ENCODE results near the gene GFY. TPM values are rescaled to one million over a fixed set of nuclear protein-coding genes. Genes with fewer than 3 reads are reported as not detected.

The GFY gene
- total and polyA plus RNA-seq, 9 of the 15 experiments (the other 6 are each of a cell fraction or from before 2014, with no cell fraction given) = 0.06 to 0.40 (median 0.19) TPM; not detected in 3

GRCh38 chr19:49473868-49474541, 48.8 kb downstream of the GFY start, which contains the start of gene FLT3LG (continued):
- no peak for TF ChIP-seq SRSF3 (IDR thresholded peaks at IDR 0.05; ENCODE audit: insufficient read depth, low read length)
- TF ChIP-seq ZNF740 (CRISPR knock-in tag; IDR thresholded peaks at IDR 0.05) = peak; percentile 74
- TF ChIP-seq ZNF740 (tag; IDR thresholded peaks at IDR 0.05) = peak in 1 of 2 experiments; percentile 43; a peak in 1 of 4 replicates
- no peak for TF ChIP-seq TCF7L2 (IDR thresholded peaks at IDR 0.05; ENCODE audit: low read depth, low read length)
- TF ChIP-seq CREB3 (tag; conservative IDR thresholded peaks at IDR 0.05; ENCODE audit: low read depth) = no peak
- peak; percentile 67 for TF ChIP-seq ESRRA (IDR thresholded peaks at IDR 0.05; ENCODE audit: borderline replicate concordance, low read depth)
- TF ChIP-seq ARID1B (IDR thresholded peaks at IDR 0.05) = peak; percentile 35; the same call in 1 of the 2 replicates
- TF ChIP-seq RCOR1 (IDR thresholded peaks at IDR 0.05; ENCODE audit: borderline replicate concordance in 1 of 2, low read depth in 2 of 2, low read length in 2 of 2) = peak in 1 of 2 experiments; percentile 50; a peak in 2 of 4 replicates
- TF ChIP-seq E2F8 (IDR thresholded peaks at IDR 0.05; ENCODE audit: low read depth, partially characterized antibody) = peak; percentile 59
- peak; percentile 40 for TF ChIP-seq TAF9B (IDR thresholded peaks at IDR 0.05; ENCODE audit: partially characterized antibody)
- peak; percentile 46; the same call in 1 of the 2 replicates for TF ChIP-seq SMAD4 (CRISPR knock-in tag; conservative IDR thresholded peaks at IDR 0.05)
- TF ChIP-seq MEIS2 (IDR thresholded peaks at IDR 0.05; ENCODE audit: partially characterized antibody) = peak; percentile 8
- no peak for TF ChIP-seq YBX1 (IDR thresholded peaks at IDR 0.05)
- TF ChIP-seq ATF1 (CRISPR knock-in tag; IDR thresholded peaks at IDR 0.05) = no peak
- peak; percentile 53 for TF ChIP-seq ATF1 (tag; IDR thresholded peaks at IDR 0.05)
- TF ChIP-seq VEZF1 (CRISPR knock-in tag; IDR thresholded peaks at IDR 0.05) = peak; percentile 96
- peak; percentile 72; the same call in 1 of the 2 replicates for TF ChIP-seq LCOR (CRISPR knock-in tag; IDR thresholded peaks at IDR 0.05)
- no peak for TF ChIP-seq ZNF639 (CRISPR knock-in tag; conservative IDR thresholded peaks at IDR 0.05 in 1 of 2, IDR thresholded peaks at IDR 0.05 in 1 of 2)
- TF ChIP-seq IRF2 (CRISPR knock-in tag; IDR thresholded peaks at IDR 0.05) = peak; percentile 95
